GM18858 (cell line): ENCODE data around the gene SPAG16.

Experiments
- ATAC-seq: cut with Tn5 transposase; IDR thresholded peaks from one replicate; pipeline ENCODE4 v1.9.1; 2021; ENCODE audit not compliant: unreplicated experiment

The SPAG16 gene

GRCh38 chr2:213537579-213537978, 253.3 kb downstream of the SPAG16 start:
- peak; percentile 56 for ATAC-seq

DNA sequence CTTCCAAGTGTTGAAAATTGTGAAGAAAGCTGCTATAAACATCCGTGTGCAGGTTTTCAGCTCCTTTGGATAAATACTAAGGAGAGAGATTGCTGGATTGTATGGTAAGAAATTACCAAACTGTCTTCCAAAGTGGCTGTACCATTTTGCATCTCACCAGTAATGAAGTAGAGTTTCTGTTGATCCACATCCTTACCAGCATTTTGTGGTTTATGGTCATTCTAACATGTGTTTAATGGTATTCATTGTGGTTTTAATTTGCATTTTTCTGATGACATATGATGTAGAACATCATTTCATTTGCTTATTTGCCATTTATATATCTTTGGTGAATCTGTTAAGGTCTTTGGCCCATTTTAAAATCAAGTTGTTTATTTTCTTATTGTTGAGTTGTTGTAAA, 260.7 kb downstream of the SPAG16 start:
- ATAC-seq = no peak

GRCh38 chr2:213545481-213545880, 261.2 kb downstream of the SPAG16 start:
- no peak for ATAC-seq

GRCh38 chr2:213545964-213546475, 261.8 kb downstream of the SPAG16 start:
- ATAC-seq = no peak

DNA sequence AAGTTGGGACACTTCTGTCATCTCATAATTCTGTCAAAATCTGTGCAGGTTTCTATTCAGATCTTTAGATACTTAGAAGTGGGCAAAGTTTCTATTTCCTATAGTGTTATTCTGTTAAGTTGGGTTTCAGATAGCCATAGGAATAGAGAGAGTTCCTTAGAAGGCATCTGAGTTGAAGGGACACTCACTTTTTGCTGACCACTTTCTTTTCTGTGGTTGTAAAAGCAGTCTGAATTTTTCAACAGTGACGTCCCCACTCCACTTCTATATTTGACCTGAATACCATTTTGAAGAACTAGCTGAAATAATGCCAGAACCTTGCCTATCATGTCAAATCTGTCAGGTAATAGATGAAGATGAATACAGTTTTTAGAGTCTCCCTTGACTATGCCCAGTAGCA, 267.3 kb downstream of the SPAG16 start:
- ATAC-seq = no peak

DNA sequence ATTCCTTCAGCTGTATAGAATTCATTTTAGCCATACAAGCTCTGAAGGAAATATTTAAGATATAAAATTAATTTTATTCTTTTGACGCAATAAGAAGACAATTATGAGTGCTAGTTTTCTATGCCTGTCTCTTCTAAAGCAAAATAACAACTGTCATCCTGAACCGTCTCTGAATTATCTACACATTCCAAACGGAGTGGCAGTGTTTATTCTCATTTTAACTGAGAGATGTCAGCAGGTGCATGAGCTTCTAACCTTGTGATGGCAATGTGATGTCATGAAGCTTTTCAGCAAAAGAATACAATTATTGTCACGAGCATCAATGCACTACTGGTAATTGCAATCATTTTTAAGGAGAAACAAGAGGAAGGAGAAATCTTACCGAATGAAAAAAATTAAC, 274.8 kb downstream of the SPAG16 start:
- no peak for ATAC-seq

GRCh38 chr2:213561759-213562158, 277.5 kb downstream of the SPAG16 start:
- ATAC-seq = no peak

DNA sequence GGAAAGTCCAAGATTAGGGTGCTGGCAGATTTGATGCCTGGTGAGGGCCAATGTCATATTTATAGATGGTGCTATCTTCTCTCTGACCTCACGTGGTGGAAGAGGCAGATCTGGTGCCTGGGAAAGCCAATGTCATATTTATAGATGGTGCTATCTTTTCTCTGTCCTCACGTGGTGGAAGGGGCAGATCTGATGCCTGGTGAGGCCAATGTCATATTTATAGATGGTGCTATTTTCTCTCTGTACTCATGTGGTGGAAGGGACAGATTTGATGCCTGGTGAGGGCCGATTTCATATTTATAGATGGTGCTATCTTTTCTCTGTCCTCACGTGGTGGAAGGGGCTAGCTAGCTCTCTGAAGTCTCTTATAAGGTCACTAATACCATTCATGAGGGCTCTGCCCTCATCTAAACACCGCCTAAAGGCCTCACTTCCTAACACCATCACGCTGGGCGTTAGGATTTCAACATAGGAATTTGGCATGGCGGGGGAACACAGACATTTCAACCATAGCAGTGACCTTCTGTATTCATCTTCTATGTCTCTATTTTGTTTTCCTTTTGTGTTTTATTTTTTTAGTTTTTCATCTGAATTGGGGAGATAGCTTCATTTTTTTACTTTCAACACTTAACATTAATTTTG, 278.4 kb downstream of the SPAG16 start:
- no peak for ATAC-seq

DNA sequence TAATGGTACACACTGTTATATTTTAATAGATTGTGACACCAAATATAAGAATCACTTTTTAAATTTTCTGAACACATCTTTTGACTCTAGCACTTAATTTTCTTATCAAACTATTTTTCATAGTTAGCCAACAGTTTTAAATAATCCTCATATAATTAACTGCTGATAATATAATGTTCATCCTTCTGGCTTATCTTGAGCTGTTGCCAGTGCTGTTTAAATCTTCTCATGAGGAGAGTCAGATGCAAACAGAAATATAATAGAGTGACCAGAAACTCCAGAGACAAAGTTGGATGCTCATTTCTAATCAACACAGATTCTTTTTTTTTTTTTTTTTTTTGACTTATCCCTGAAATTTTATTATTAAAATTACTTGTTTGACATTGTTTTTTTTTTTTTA, 282.6 kb downstream of the SPAG16 start:
- no peak for ATAC-seq

GRCh38 chr2:213609570-213610170, 325.4 kb downstream of the SPAG16 start:
- ATAC-seq = no peak

- ATAC-seq = peak; percentile 56
These were observed 342.9 kb downstream of the SPAG16 start for GRCh38 chr2:213627054-213627710.

DNA sequence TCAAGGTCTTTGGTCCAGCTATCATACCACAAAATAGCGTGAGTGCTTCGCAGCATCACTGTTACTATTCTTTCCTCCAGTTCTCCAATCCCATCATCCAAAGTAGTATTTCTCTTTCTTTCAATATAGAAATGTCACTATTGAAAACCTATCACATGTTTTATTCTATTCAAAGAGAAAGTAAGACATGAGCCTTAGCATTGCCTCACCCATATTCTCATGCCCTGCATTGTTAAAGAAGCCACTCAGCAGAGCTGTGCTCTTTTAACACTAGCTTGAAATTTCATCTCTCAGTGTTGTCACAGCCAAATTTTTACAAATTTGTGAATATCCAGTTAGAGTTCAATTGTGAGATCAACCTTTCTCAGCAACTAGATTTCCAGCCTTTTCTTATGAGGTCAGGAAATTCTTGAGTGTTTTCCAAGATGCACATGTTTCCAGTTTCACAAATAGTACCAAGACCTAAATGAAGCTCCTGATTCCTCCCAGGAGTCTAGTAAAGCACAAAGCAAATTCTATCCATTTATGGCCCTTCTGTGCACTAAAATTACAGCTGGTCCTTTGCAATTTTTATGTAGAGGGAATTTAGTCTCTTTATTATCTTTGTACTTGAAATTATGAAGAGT, 343.7 kb downstream of the SPAG16 start:
- peak; percentile 29 for ATAC-seq

GRCh38 chr2:213640738-213641425, 356.6 kb downstream of the SPAG16 start:
- ATAC-seq = no peak

DNA sequence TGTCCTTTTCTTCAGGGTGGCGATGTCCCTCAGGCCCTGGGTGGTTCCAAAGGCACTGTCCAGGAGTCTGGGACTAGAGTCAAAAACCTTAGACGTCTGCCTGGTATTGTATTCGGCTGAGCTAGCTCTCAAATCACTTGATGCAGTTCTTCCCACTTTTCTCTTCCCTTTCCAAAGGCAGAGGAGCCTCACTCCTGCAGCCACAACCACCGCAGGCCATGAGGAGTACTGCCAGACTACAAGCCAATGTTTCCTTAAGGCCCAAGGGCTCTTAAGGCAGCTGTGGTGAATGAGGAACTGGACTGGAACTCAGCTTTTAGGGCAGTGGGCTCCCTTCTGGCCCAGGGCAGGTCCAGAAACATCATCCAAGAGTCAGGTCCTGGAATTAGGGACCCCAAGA, 360.7 kb downstream of the SPAG16 start:
- no peak for ATAC-seq

- no peak for ATAC-seq
These were observed 364.9 kb downstream of the SPAG16 start for GRCh38 chr2:213649176-213649575.

GRCh38 chr2:213664817-213665216, 380.6 kb downstream of the SPAG16 start:
- no peak for ATAC-seq

- no peak for ATAC-seq
These were observed 385.4 kb downstream of the SPAG16 start for GRCh38 chr2:213669657-213670056.

DNA sequence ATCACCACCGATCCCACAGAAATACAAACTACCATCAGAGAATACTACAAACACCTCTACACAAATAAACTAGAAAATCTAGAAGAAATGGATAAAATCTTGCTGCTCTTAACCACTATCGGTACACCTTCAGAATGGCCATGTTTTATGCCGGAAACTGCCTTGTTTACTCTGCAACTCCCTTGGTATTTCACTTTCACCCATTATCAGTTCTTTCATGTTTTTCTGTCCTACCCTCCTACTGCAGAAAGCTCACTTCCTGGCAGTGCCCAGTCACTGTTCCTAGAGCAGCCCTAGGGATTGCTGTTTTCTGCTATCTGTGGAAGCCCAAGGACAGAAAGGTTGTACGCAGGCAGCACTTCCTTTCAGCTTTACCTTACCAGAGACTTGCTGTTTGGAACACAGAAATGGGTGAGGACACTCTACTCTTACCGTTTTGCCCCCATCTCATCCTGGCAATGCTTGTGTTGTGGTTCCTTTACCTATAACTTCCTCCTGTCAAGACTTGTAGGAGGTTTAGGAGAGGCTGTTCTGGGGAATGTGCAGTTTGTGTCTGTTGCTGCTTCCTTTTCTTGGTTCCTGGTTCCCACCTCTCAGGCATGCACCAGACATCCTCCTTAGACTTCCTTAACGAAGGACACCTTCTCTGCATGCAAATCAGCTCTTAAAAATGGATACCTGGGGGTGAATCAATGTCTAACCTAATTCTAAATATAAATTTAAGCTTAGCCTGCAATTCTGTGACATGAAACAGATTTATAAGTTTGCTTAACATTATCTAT, 394.4 kb downstream of the SPAG16 start:
- no peak for ATAC-seq

DNA sequence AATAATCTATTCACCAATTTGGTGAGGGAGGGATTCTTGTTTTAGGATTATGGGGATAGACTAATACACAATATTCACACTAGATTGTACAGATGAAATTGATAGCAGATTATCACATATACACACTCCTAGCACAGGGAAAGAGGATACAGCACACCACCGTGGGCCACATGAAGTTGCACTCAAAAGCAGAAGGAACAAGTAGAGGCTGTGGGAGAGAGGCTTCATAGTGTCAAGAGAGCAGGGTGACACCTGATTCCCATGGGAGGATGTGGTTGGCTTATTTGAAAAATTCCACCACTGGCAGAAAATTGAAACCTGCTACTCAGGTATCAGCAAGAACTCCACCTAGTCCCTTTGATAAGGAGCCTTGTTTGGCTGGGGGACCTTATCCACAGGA, 395.6 kb downstream of the SPAG16 start:
- peak; percentile 58 for ATAC-seq

GRCh38 chr2:213682276-213682675, 398.0 kb downstream of the SPAG16 start:
- no peak for ATAC-seq
